ENCODE results near the gene DENND6A.
"Not testable (repeated sequence)": the region's sequence is repeated elsewhere in the genome, so short reads cannot be mapped to it uniquely, and the experiment has no call there.

Gene DENND6A

DNA sequence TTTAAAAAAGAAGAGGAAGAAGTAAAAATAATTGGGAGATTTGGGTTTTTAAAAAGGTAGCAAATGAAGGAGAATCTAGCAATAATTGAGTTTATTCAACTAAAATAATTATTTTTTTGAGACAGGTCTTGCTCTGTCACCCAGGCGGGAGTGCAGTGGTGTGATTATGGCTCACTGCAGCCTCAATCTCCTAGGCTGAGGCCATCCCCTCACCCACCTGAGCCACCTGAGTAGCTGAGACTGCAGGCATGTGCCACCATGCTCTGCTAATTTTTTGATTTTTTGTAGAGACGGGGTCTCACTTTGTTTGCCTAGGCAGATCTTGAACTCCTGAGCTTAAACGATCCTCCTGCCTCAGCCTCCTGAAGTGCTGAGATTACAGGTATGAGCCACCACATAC, 68.1 kb downstream of the DENND6A start:
- DNase-seq, result no peak

DNA sequence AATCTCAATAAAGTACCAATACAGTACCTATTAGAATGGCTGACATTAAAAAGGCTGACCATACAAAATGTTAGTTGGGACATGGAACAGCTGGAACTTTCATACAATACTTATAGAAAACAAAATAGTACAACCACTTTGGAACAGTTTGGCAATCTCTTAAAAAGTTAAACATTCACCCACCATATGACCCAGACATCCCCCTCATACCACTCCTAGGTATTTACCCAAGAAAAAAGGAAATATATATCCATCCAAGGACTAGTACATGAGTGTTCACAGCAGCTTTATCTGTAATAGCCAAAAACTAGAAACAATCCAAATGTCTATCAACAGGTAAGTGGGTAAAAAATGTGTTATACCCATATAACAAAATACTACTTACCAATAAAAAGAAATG, 70.5 kb downstream of the DENND6A start:
- DNase-seq, result no peak

- no peak for DNase-seq
Measured at GRCh38 chr3:57617739-57618138, 75.1 kb downstream of the DENND6A start.

DNA sequence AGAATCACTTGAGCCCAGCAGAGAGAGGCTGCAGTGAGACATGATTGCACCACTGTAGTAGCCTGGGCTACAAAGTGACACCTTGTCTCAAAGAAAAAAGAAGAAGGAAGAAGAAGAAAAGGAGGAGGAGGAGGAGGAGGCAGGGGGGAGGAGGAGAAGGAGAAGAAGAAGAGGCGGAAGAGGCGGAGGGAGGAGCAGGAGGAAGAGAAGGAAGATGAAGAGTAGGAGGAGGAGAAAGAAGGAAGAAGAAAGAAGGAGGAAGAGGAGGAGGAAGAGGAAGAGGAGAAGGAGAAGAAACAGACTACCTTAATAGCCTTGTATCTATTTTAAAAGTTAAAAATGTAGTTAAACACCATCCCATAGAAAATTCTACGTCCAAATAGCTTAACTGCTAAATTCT, 76.6 kb downstream of the DENND6A start:
- no peak for DNase-seq

DNA sequence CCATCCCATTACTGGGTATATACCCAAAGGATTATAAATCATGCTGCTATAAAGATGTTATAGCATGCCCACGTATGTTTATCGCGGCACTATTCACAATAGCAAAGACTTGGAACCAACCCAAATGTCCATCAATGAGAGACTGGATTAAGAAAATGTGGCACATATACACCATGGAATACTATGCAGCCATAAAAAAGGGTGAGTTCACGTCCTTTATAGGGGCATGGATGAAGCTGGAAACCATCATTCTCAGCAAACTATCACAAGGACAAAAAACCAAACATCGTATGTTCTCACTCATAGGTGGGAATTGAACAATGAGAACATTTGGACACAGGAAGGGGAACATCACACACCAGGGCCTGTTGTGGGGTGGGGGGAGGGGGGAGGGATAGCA, 81.0 kb downstream of the DENND6A start:
- DNase-seq, result not testable (repeated sequence)

DNA sequence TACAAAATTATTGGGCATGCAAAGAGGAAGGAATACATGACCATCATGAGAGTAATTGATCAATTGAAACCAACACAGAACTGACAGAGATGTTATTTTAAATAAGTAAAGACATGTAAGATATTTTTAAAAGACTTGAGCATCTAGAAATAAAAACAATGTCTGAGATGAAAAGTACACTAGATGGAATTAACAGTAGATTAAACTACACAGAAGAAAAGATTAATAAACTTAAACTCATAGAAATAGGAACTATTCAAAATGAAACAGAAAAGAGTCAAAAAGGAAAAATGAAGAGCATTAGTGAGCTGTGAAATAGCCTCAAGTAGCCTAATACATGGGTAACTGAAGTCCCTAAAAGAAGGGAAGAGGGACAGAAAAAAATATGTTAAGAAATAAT, 87.2 kb downstream of the DENND6A start:
- no peak for DNase-seq

- DNase-seq, result no peak
Measured at GRCh38 chr3:57604971-57605370, 87.9 kb downstream of the DENND6A start.

DNA sequence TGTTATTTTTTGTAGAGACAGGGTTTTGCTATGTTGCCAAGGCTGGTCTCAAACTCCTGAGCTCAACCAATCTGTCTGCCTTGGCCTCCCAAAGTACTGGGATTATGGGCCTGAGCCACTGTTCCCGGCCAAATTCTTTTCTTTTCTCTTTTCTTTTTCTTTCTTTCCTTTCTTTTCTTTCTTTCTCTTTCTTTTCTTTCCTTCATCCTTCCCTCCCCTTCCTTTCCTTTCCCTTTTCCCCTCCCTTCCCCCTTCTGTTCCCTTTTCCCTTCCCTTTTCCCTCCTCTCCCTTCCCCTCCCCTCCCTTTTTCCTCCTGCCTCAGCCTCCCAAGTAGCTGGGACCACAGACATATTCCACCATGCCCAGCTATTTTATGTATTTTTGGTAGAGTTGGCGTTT, 92.7 kb downstream of the DENND6A start:
- no peak for DNase-seq

DNA sequence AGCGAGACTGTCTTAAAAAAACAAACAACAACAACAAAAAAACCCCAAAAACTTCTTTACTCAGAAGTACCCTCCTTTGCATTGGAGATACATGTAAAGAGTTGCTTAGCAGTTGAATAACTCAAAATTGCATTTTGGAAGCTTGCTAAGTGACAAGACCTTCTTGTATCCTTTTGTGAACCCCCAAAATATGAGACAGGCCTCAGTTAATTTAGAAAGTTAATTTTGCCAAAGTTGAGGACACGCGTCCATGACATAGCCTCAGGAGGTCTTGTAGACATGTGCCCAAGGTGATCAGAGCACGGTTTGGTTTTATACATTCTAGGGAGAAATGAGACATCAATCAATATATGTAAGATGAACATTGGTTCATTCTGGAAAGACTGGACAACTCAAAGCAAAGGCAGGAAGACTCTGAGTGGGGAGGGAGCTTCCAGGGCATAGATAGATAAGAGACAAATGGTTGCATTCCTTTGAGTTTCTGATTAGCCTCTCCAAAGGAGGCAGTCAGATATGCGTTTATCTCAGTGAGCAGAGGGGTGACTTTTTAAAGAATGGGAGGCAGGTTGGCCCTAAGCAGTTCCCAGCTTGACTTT, 94.0 kb downstream of the DENND6A start:
- DNase-seq, result no peak

DNA sequence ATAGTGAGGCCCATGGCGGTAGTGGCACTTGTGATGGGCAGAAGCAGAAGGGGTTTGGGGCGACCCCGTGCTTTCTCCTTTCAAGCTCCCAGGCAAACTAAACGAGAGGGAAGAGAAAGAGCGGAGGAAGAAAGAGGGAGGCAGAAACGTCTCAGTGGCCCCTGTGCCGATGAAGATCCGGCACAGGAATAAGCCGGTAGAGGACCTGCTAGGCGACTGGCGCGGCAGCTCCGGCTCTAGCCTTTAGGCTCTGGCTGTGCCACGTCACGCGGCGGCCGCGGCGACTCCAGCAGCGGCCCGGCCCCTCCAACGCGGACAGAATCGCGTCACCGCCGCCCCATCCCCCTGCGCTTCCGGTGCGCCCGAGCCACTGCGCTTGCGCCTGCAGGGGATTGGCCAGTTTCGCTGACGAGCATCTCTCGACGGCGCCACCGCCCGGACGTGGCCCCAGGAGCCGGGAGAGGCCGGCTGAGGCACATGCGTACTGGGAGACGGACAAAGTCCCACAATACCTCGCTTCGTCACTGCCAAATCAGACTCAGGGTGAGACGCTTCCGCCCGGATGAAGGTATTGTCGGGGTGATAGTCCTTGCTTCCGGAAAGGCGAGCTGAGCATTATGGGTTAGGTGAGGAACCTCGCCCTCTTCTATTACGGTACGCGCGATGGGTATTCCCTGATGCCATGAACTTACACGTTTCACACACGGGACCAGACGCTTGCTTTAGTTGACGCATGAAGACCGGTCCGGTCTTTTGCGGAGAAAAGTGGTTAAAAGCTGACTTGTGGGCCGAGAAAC, 95.6 kb downstream of the DENND6A start, which contains the start of gene ARF4:
TSS of gene ARF4 (minus strand) at position 218 of the 797 bp plus-strand sequence. CDS start at position 14, 204 bp downstream.
- peak; percentile 100 for DNase-seq

- peak; percentile 94 for DNase-seq
Measured at GRCh38 chr3:57596495-57597126, 96.3 kb downstream of the DENND6A start.

- no peak for DNase-seq
Measured at GRCh38 chr3:57594576-57594975, 98.3 kb downstream of the DENND6A start.

- DNase-seq, result no peak
Measured at GRCh38 chr3:57594144-57594543, 98.7 kb downstream of the DENND6A start.

GRCh38 chr3:57592306-57592705, 100.6 kb downstream of the DENND6A start:
- no peak for DNase-seq

GRCh38 chr3:57587905-57588304, 105.0 kb downstream of the DENND6A start:
- DNase-seq, result no peak

GRCh38 chr3:57586778-57587177, 106.1 kb downstream of the DENND6A start:
- no peak for DNase-seq

GRCh38 chr3:57583544-57583943, 109.3 kb downstream of the DENND6A start:
- DNase-seq, result no peak

GRCh38 chr3:57582474-57583168, 110.3 kb downstream of the DENND6A start:
- no peak for DNase-seq

DNA sequence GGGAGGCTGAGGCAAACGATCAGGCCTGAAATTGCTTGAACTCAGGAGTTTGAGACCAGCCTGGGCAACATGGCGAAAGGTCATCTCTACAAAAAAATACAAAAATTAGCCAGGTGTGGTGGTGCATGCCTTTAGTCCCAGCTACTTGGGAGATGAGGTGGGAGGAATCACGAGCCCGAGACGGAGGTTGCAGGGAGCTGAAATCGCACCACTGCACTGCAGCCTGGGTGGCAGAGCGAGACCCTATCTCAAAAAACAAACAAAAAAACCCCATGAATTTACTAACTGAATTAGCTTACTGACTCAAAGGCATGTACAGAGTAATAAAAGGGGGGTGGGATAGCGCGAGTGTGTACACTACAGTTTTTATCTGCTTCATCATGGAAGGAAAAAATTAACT, 115.1 kb downstream of the DENND6A start:
- no peak for DNase-seq

- DNase-seq, result no peak
Measured at GRCh38 chr3:57575966-57576626, 116.8 kb downstream of the DENND6A start.

All from fibroblast of skin of right biceps (primary cell).